GM19099 (cell line): ENCODE measurements around the gene FA2H.

Experiments used
- POLR2A ChIP-seq: IDR thresholded peaks from 3 replicates; pipeline ENCODE4 v1.6.1; 2011; ENCODE audit warnings: low read depth; ENCODE audit not compliant: insufficient read length; ENCODE audit errors: extremely low read depth

Gene FA2H

GRCh38 chr16:74752756-74753155, 21.9 kb downstream of the FA2H start:
- no peak for TF ChIP-seq POLR2A

- no peak for TF ChIP-seq POLR2A
These were observed 22.4 kb downstream of the FA2H start for GRCh38 chr16:74752258-74752657.

DNA sequence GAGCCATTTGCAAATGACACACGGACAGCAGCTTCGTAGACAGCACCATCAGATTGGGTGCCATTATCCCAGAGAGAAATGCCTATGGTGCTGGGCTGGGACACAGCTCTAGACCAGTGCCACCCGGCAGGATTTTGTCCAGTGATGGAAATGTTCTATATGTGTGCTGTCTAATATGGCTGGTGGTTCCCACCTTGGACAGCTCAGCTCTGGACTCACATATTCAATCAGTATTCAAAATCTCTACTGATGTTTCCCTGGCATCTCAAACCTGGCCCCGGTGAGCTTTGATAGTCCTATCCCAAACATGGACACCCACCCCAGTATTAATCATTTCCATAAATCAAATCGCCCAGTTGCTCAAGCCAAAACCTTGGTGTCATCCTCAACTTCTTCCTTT, 23.0 kb downstream of the FA2H start:
- no peak for TF ChIP-seq POLR2A

DNA sequence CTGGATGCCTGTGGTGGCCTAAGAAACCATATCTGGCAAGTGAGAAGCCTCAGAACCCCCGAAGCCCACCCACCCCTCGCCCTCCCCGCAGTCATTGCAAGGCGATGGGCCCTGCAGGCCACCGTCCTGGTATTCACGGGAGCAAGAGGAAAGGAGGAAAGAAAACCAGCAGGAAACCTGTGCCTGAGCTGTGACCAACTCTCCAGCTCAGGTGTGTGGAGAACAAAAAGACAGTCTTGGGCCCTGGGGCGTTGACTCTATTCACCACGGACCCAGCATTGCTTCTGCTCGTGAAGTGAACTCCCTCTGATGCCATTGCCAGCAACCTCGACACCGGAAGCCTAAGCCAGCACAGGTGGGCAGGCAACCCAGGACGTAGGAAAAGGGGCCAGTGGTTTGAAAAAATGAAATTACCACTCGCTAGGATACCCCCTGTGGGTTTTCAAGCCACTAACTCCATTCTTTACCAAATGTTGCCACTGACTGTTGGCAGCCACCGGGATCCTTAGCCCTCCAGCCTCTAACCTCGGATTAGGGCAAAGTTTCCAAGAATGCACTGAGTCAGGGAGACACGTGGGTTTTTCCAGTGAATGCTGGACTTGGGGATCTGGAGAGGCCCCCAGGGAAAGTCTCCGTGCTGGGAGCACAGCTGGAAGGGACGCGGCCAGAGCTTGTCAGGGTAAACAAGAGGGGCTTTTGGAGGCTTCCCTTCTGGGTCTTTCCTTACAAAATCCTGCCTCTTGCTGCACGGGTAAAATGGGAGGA, 25.1 kb downstream of the FA2H start:
- TF ChIP-seq POLR2A, result no peak

DNA sequence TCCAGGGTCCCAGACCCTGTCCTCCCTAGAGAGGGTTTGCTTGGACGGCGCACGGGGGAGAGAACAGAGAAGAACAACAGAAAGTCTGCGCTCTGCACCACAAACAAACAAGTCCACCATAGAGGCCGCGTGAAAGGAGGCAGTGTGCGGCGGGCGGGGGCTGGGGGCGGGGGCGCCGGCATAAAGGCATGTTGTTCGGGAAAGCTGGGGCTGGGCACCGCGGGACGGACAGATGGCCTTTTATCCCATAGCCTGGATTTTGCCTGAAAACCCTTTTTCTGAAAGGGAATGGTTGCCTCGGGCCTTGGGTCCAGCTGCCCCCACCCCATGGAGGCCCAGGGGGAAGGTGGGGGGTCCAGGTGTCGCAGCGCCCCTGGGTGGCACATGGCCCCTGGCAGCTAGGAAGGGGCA, 26.0 kb downstream of the FA2H start:
- no peak for TF ChIP-seq POLR2A

GRCh38 chr16:74747716-74748615, 26.7 kb downstream of the FA2H start:
- TF ChIP-seq POLR2A, result no peak

DNA sequence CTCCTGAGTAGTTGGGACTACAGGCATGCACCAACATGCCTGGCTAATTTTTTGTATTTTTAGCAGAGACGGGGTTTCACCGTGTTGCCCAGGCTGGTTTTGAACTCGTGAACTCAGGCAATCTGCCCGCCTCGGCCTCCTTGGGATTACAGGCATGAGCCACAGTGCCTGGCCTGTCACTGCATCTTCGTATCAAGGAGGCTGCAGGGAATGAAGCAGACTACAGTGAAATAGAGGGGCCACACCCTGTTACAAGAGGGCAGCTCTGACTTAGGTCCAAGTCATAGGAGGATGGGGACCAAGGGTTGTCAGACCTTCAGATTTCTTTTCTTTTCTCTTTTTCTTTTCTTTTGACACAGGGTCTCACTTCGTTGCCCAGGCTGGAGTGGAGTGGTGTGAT, 28.7 kb downstream of the FA2H start:
- no peak for TF ChIP-seq POLR2A

- TF ChIP-seq POLR2A, result no peak
These were observed 29.5 kb downstream of the FA2H start for GRCh38 chr16:74745109-74745615.

DNA sequence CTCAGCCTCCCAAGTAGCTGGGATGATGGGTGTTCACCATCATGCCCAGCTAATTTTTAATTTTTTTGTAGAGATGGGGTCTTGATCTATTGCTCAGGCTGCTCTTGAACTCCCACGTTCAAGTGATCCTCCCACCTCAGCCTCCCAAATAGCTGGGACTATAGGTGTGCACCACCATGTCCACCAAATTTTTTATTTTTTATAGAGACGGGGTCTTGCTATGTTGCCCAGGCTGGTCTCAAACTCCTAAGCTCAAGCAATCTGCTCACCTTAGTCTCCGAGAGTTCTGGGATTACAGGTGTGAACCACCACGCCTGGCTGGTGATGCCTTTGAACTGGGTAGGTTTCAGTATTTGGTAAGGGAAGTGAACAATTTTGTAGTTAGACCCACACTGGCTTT, 30.1 kb downstream of the FA2H start:
- TF ChIP-seq POLR2A, result no peak

DNA sequence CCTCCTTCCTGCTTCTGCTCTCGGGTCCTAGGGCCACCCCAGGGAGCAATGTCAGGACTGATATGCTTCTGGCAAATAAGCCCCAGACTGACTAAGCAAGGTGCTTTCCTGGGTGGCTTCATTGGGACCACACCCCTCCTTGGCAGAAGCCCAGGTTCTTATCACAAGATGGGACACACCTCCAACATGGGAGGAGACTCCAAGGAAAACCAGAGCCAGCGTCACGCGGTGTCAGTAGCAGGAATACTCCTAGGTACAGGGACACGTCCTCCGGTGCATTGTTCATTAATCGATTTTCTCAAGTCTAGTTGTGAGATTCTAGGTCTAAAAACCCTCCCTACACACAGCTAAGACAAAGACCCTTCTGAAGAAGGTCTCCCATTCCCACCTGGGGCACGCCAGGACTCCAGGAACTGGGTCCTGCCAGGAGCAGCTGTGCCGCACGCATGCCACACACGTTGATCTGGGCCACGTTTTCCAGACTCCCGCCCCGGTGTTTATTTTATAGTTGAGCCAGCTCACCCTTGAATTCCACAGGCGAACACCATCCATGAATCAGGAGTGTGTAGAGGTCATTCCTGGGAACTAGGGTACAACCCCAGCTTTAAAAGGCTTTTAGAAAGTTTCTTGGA, 30.8 kb downstream of the FA2H start:
- TF ChIP-seq POLR2A, result no peak

DNA sequence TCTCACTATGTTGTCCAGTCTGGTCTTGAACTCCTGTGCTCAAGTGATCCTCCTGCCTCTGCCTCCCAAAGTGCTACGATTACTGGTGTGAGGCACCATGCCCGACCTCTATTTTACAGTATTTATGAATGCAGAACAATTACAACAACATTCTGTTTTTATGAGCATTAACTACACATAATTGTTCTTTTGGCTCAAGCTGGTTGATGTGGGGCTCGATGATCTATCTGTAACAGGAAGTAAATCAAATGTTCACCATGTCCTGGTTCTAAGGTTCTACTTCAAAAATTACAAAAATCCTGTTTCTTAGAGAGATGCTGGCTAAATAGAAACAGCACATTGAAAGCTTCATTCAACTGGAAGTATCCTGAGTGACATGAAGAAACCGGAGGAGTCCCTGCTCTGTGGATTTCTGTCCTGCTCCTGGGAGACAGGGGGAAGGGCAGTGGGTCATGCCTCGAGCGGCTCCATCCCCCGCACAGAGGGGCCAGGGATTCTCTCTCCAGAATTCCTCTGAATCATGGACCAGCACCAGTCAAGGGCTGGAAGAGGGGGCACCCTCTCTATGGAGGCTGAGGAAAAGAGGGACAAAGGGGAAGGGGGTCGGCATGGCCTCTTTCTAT, 31.5 kb downstream of the FA2H start:
- TF ChIP-seq POLR2A, result no peak

GRCh38 chr16:74742051-74742481, 32.6 kb downstream of the FA2H start:
- no peak for TF ChIP-seq POLR2A

DNA sequence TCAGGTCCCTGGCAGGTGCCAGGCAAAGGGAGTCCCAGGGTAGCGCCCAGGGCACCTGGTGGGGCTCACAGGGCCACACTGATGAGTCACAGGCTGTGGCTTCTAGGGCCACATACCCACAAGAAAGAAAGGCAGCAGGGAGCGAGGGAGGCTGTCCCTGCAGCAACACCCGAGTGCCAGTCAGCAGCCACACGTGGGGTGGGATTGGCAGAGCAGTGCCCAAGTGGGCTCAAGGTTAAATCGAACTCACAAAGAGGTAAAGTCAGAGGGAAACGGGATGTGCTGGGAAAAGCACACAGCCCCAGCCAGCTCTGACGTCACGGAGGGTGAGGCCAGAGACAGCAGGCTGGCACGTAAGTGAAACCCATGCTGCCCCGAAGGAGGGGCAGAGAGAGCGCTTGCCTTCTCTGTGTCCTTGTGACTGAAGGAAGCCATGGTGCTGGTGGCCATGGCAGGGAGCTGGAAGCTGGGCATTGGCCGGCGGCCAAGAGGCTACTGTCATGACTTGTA, 33.8 kb downstream of the FA2H start:
- TF ChIP-seq POLR2A, result no peak

GRCh38 chr16:74739275-74739674, 35.3 kb downstream of the FA2H start:
- no peak for TF ChIP-seq POLR2A

GRCh38 chr16:74738816-74739215, 35.8 kb downstream of the FA2H start:
- no peak for TF ChIP-seq POLR2A
